ENCODE measurements around the gene MCM10.

The MCM10 gene

DNA sequence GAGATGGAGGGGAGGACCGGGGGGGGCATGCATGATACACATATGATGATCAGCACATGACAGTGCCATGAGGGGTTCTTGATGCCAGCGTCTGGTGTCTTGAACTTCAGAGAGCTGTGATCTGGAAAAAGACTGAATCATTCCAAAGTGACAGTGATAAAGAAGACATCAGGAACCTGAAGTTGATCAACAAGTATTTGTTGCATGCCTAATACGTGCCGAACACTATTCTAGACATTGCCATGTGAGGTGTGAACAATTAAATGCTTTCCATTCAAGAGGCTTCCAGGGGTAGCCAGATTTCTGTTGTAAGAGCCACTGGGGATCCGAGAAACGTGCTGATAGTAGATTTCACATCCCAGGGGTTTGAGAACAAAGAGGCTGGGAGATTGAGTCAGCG lies 6.2 kb downstream of the MCM10 start:
- Histone ChIP-seq H3K4me3 (replicated peaks; ENCODE audit: insufficient read depth, low read length) (no peak overlapping the region), H3K27ac (replicated peaks) (no peak overlapping the region), H3K27me3 (ENCODE audit: insufficient read depth, poor library complexity, severe bottlenecking) (no peaks in the 10 kb centered on the region)
- no peak for TF ChIP-seq SPI1 (IDR thresholded peaks at IDR 0.05; ENCODE audit: borderline replicate concordance, low read depth)
- no peak for TF ChIP-seq POLR2AphosphoS5 (IDR thresholded peaks at IDR 0.05; ENCODE audit: low read depth)
- no peak for TF ChIP-seq CTCF (IDR thresholded peaks at IDR 0.05; ENCODE audit: insufficient read depth, low read length)
- TF ChIP-seq, protein P1, sequence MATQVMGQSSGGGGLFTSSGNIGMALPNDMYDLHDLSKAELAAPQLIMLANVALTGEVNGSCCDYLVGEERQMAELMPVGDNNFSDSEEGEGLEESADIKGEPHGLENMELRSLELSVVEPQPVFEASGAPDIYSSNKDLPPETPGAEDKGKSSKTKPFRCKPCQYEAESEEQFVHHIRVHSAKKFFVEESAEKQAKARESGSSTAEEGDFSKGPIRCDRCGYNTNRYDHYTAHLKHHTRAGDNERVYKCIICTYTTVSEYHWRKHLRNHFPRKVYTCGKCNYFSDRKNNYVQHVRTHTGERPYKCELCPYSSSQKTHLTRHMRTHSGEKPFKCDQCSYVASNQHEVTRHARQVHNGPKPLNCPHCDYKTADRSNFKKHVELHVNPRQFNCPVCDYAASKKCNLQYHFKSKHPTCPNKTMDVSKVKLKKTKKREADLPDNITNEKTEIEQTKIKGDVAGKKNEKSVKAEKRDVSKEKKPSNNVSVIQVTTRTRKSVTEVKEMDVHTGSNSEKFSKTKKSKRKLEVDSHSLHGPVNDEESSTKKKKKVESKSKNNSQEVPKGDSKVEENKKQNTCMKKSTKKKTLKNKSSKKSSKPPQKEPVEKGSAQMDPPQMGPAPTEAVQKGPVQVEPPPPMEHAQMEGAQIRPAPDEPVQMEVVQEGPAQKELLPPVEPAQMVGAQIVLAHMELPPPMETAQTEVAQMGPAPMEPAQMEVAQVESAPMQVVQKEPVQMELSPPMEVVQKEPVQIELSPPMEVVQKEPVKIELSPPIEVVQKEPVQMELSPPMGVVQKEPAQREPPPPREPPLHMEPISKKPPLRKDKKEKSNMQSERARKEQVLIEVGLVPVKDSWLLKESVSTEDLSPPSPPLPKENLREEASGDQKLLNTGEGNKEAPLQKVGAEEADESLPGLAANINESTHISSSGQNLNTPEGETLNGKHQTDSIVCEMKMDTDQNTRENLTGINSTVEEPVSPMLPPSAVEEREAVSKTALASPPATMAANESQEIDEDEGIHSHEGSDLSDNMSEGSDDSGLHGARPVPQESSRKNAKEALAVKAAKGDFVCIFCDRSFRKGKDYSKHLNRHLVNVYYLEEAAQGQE (IDR thresholded peaks at IDR 0.05; ENCODE audit: insufficient replicate concordance, low read depth) = no peak
- no peak for TF ChIP-seq GABPA (IDR thresholded peaks at IDR 0.05; ENCODE audit: low read depth)
- no peak for DNase-seq (ENCODE audit: low read depth in 1 of 2, low spot score in 1 of 2)

- no peak overlapping the region for H3K4me3 ChIP-seq (replicated peaks; ENCODE audit: insufficient read depth, low read length)
- DNase-seq (ENCODE audit: low read depth in 1 of 2, low spot score in 1 of 2) = no peak
- no peaks in the 10 kb centered on the region for H3K27me3 ChIP-seq (ENCODE audit: insufficient read depth, poor library complexity, severe bottlenecking)
- H3K27ac ChIP-seq (replicated peaks) = no peak overlapping the region
- TF ChIP-seq, protein P1 (IDR thresholded peaks at IDR 0.05; ENCODE audit: insufficient replicate concordance, low read depth) = no peak
- no peak for TF ChIP-seq SPI1 (IDR thresholded peaks at IDR 0.05; ENCODE audit: borderline replicate concordance, low read depth)
- TF ChIP-seq CTCF (IDR thresholded peaks at IDR 0.05; ENCODE audit: insufficient read depth, low read length) = no peak
- no peak for TF ChIP-seq GABPA (IDR thresholded peaks at IDR 0.05; ENCODE audit: low read depth)
- TF ChIP-seq POLR2AphosphoS5 (IDR thresholded peaks at IDR 0.05; ENCODE audit: low read depth) = no peak
These were observed 7.4 kb downstream of the MCM10 start for GRCh38 chr10:13168781-13169180.

DNA sequence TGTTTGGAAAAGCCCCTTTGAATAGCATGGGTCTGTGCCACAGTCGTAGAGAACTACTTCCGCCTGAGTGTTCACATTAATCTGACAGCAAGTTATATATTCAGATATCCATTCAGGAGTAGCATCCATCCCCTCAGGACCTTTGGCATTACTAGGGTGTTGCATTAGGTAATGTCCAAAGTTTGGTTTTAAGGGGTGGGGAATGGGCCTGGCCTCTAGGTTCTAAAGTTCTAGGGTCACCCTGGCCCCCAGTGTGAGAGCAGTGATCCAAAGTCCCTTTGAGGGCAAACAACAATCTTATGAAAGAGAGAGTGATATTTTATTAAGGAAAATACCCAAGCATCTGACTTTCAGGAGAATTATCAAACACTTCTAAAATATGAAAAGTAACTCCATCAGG lies 12.3 kb downstream of the MCM10 start:
- H3K27ac ChIP-seq (replicated peaks) = no peak overlapping the region
- no peak for DNase-seq (ENCODE audit: low read depth in 1 of 2, low spot score in 1 of 2)
- TF ChIP-seq, protein P1 (IDR thresholded peaks at IDR 0.05; ENCODE audit: insufficient replicate concordance, low read depth) = no peak
- TF ChIP-seq SPI1 (IDR thresholded peaks at IDR 0.05; ENCODE audit: borderline replicate concordance, low read depth) = no peak
- no peak for TF ChIP-seq POLR2AphosphoS5 (IDR thresholded peaks at IDR 0.05; ENCODE audit: low read depth)
- no peak for TF ChIP-seq CTCF (IDR thresholded peaks at IDR 0.05; ENCODE audit: insufficient read depth, low read length)
- TF ChIP-seq GABPA (IDR thresholded peaks at IDR 0.05; ENCODE audit: low read depth) = no peak
- H3K4me3 ChIP-seq (replicated peaks; ENCODE audit: insufficient read depth, low read length) = no peak overlapping the region
- H3K27me3 ChIP-seq (ENCODE audit: insufficient read depth, poor library complexity, severe bottlenecking) = no peaks in the 10 kb centered on the region

All from HL-60 (cell line).